ENCODE measurements around the gene NKX2-1.

GRCh38 chr14:36514278-36515104 lies 5.5 kb downstream of the NKX2-1 start:
- no peak for TF ChIP-seq POLR2AphosphoS5 (IDR thresholded peaks at IDR 0.05; ENCODE audit: low read depth, low read length)
- TF ChIP-seq REST (IDR thresholded peaks at IDR 0.05; ENCODE audit: insufficient read depth in 1 of 2, low read depth in 2 of 2, low read length in 2 of 2): no peak
- no peak for TF ChIP-seq TAF1 (IDR thresholded peaks at IDR 0.05; ENCODE audit: borderline replicate concordance, insufficient read depth, low read length)
- no peak for TF ChIP-seq SIN3A (IDR thresholded peaks at IDR 0.05; ENCODE audit: borderline replicate concordance, insufficient read depth, low read length)
- no peak for TF ChIP-seq FOXP2 (optimal IDR thresholded peaks at IDR 0.05; ENCODE audit: borderline replicate concordance, extremely low read depth, extremely low read length, insufficient read depth)

Data from PFSK-1 (cell line).